GM12872 (cell line): ENCODE results near the gene LRRC32.

Experiments
- TF ChIP-seq, protein P1 (sequence below): IDR thresholded peaks from 3 replicates; pipeline ENCODE4 v1.5.1; 2011; ENCODE audit warnings: low read depth, mild to moderate bottlenecking, low read length, moderate library complexity; ENCODE audit not compliant: insufficient read depth

The LRRC32 gene

DNA sequence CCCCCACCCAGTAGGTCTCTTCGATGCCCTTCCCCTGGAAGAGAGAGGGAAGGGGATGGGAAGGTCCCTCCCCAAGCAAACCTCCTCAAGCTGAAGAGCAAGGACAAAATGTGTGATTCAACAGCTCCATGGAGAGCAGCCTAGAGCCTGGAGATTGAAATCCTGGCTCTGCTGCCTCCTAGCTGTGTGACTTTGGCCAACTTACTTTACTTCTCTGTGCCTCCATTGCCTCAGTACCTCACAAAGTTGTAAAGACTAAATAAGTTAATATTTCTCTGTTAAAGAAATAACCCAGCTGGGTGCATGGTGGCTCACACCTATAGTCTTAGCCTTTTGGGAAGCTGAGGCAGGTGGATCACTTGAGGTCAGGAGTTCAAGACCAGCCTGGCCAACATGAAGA, 21.1 kb upstream of the LRRC32 start:
- TF ChIP-seq, protein P1, sequence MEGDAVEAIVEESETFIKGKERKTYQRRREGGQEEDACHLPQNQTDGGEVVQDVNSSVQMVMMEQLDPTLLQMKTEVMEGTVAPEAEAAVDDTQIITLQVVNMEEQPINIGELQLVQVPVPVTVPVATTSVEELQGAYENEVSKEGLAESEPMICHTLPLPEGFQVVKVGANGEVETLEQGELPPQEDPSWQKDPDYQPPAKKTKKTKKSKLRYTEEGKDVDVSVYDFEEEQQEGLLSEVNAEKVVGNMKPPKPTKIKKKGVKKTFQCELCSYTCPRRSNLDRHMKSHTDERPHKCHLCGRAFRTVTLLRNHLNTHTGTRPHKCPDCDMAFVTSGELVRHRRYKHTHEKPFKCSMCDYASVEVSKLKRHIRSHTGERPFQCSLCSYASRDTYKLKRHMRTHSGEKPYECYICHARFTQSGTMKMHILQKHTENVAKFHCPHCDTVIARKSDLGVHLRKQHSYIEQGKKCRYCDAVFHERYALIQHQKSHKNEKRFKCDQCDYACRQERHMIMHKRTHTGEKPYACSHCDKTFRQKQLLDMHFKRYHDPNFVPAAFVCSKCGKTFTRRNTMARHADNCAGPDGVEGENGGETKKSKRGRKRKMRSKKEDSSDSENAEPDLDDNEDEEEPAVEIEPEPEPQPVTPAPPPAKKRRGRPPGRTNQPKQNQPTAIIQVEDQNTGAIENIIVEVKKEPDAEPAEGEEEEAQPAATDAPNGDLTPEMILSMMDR = no peak

GRCh38 chr11:76690736-76691135, 20.2 kb upstream of the LRRC32 start:
- TF ChIP-seq, protein P1 = no peak

DNA sequence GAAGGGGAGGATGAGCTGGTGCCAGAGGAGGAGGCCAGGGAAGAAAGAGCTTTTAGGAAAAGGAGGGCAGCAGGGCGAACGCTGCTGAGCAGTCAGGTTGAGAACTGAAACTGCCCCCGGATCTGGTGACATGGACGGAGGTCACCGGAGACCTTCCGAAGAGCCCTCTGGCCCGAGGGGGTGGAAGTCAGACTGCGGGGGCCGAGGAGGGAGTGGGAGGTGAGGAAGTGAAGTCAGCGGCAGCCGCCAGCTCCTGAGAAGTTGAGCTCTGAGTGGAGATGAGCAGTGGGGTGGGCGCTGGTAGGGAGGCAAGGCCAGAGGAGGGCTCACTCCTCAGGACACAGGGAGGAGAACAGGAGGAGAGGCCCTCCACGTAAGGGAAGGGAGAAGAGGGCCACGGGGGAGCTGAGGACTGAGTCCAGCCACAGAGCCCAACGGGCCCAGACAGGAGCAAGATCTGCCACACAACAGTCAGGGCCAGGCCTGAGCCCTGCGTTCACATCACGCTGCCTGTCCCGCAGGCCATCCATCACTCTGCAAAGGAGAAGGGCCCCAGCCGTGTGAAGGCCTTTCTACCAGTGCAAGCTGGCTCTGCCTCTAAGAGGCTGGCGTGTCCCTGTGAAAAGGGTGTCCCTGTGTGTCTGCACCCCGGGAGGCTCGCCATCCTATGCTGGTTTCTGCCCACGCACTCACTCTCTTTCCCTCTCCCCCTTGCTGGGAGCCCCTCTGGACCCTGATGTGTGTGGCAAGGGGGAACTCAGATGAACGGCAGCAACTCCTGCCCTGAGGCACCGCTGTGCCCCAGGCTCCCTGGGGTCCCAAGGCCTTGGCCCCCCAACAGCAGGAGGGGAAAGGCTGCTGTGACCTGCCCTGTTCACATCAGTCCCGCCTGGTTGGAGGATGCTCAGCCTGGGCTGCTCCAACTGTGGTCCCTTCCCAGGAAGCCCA, 19.0 kb upstream of the LRRC32 start:
- TF ChIP-seq, protein P1 = no peak

DNA sequence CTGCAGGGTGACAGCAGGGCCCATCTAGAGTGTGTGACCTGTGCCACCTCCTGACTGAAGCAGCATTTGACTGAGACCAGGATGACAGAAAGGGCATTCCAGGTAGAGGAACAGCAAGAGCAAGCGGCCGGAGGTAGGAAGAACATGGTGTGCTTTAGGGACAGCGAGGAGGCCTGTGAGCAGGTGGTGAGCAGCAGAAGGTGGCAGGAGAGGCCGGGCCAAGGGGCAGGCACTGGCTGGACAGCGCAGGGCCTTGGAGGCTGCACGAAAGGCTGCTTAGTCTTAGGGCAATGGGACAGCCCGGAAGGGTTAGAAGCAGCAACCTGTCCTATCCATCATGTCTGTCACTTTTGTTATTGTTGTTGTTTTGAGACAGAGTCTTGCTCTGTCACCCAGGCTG, 17.6 kb upstream of the LRRC32 start:
- TF ChIP-seq, protein P1 = no peak

DNA sequence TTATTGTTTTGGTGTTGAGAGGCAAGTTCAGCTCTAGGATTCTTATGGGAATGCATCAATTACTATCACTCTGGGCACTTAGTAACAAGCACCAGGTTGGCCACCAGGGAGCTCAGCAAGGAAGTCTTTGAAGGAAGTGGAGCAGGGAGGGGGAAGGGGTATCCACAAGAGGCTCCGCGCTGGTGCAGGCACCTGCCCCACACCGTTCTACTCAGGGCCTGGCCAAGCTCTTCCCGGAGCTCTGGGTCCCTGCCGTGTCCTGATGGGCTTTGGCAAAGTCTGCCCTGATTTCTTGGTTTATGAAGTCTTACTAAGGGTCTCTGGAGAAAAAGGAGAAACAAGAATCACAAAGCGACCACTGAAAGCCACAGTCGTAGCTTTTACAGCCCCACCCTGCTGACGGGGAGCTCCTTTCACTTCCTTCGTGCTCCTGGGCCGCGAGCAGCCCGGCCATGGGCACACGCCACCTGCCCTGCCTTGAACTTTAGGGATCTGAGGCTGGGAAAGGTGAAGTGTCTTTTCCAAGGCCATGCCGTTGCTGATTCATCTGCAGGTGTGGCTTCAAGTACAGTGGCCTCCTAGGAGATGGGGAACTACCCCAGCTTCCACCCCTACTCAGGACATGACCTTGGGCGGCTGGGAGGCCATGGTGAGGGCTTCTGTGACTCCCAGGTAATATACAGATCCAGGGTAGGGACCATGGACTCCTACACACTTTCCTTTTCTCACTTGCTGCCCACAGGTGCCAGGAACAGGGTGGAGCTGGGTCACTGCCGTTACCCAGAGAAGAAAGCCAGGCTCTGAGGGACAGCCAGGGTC, 15.9 kb upstream of the LRRC32 start:
- TF ChIP-seq, protein P1 = no peak

GRCh38 chr11:76685831-76686230, 15.3 kb upstream of the LRRC32 start:
- TF ChIP-seq, protein P1 = no peak

DNA sequence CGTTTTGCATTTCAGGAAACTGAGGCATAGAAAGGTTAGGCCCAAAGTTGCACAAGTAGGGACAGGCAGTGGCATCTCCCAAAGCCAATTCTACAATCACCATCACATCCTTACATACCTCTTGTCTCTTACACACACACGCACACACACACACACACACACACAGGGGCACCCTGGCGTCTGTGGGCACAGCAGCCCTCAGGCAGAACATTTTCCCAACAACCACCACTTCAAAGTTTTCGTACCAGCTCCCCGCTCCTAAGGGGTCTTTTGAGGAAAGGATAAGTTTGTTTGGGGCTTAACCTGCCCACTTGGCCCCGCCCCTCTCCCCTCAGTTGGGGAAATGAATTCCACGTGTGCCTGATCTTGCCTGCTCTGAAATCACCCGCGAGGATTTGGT, 14.7 kb upstream of the LRRC32 start:
- TF ChIP-seq, protein P1 = no peak
